Right atrium auricular region (tissue), 2 donors: ENCODE measurements around the gene ZNF408. TPM values are rescaled to one million over a fixed set of nuclear protein-coding genes. Genes with fewer than 3 reads are reported as not detected.

ENCODE experiments used
- DNase-seq: peaks from one replicate; pipeline ENCODE4 v3.0.0-alpha.2; 2019; ENCODE audit warnings: low spot score
- H3K27ac ChIP-seq, 2 donors: fragments of 200-600 bp; sonication (generic); 1 replicate in 1 of 2; 2 replicates in 1 of 2; pipeline ENCODE4 v1.5.1; 2016 to 2019
- H3K27me3 ChIP-seq, 2 donors: fragments of 200-600 bp; sonication (generic); one replicate each; pipeline versions ENCODE4 v1.5.1 to v1.6.0; 2017 to 2019
- H3K36me3 ChIP-seq: fragments of 200-600 bp; sonication (generic); one replicate; pipeline ENCODE4 v1.5.1; 2016
- H3K4me1 ChIP-seq, 2 donors: fragments of 200-600 bp; sonication (generic); one replicate each; pipeline versions ENCODE4 v1.5.1 to v1.6.0; 2017 to 2019
- H3K4me3 ChIP-seq, 2 donors: fragments of 200-600 bp; sonication (generic); 1 replicate in 1 of 2; 2 replicates in 1 of 2; pipeline ENCODE4 v1.5.1; 2017 to 2019; ENCODE audit warnings: mild to moderate bottlenecking in 1 of 2, moderate library complexity in 1 of 2
- H3K9me3 ChIP-seq, 2 donors: fragments of 200-600 bp; sonication (generic); one replicate each; pipeline ENCODE4 v1.5.1; 2019
- CTCF ChIP-seq, 2 donors: fragments of 200-600 bp; sonication (generic); IDR thresholded peaks; one replicate each; pipeline ENCODE4 v1.5.1; 2019; ENCODE audit warnings: antibody characterized with exemption in 2 of 2
- total RNA-seq, 2 donors: library from RNA; depleted of rRNA; stranded (reverse); fragments of >200 nt; gene quantifications; one replicate each; pipeline ENCODE4 v1.1.0, GENCODE V29; 2016

The ZNF408 gene
- total RNA-seq, 2 donors from 2014 or later = 6.0 to 9.6 TPM

- Histone ChIP-seq H3K4me1 (no peaks in the 10 kb centered on the region), H3K36me3 (no peaks in the 10 kb centered on the region), H3K27ac (no peak overlapping the region), H3K9me3 (no peaks in the 10 kb centered on the region), H3K27me3 (no peaks in the 10 kb centered on the region), H3K4me3 (no peak overlapping the region)
- TF ChIP-seq CTCF (IDR thresholded peaks at IDR 0.05) = no peak
- no peak for DNase-seq
Observed at GRCh38 chr11:46722566-46723358, 21.9 kb downstream of the ZNF408 start.

- no peak for TF ChIP-seq CTCF (IDR thresholded peaks at IDR 0.05)
- Histone ChIP-seq H3K4me3 (no peak overlapping the region), H3K4me1 (no peaks in the 10 kb centered on the region), H3K27ac (no peak overlapping the region), H3K27me3 (no peaks in the 10 kb centered on the region), H3K36me3 (no peaks in the 10 kb centered on the region), H3K9me3 (no peaks in the 10 kb centered on the region)
- no peak for DNase-seq
Observed at GRCh38 chr11:46723359-46723680, 22.5 kb downstream of the ZNF408 start.

- no peak for TF ChIP-seq CTCF (IDR thresholded peaks at IDR 0.05)
- no peak for DNase-seq
- Histone ChIP-seq H3K36me3 (no peaks in the 10 kb centered on the region), H3K27me3 (no peaks in the 10 kb centered on the region), H3K4me1 (no peaks in the 10 kb centered on the region), H3K4me3 (no peak overlapping the region), H3K9me3 (no peaks in the 10 kb centered on the region), H3K27ac (no peak overlapping the region)
Observed at GRCh38 chr11:46724088-46724487, 23.3 kb downstream of the ZNF408 start.

- Histone ChIP-seq H3K36me3 (no peaks in the 10 kb centered on the region), H3K27me3 (no peaks in the 10 kb centered on the region), H3K4me3 (no peak overlapping the region), H3K27ac (no peak overlapping the region), H3K9me3 (no peaks in the 10 kb centered on the region), H3K4me1 (no peaks in the 10 kb centered on the region)
- no peak for DNase-seq
- TF ChIP-seq CTCF (IDR thresholded peaks at IDR 0.05) = no peak
Observed at GRCh38 chr11:46725338-46726205, 24.7 kb downstream of the ZNF408 start.

GRCh38 chr11:46726206-46726862 is 25.5 kb downstream of the ZNF408 start:
- TF ChIP-seq CTCF (IDR thresholded peaks at IDR 0.05) = no peak
- DNase-seq = no peak
- no peaks in the 10 kb centered on the region for H3K9me3 ChIP-seq
- no peaks in the 10 kb centered on the region for H3K27me3 ChIP-seq
- no peak overlapping the region for H3K27ac ChIP-seq
- H3K4me1 ChIP-seq = no peaks in the 10 kb centered on the region
- no peak overlapping the region for H3K4me3 ChIP-seq
- no peaks in the 10 kb centered on the region for H3K36me3 ChIP-seq
